ENCODE measurements around the gene BAHCC1.
A peak's percentile ranks its signal among the peaks of the same experiment; 100 is the strongest.

BAHCC1 gene

GRCh38 chr17:81513753-81514488 is 118.7 kb downstream of the BAHCC1 start:
- H3K9me3 ChIP-seq (replicated peaks in 1 of 2; ENCODE audit: control insufficient read depth in 2 of 2, insufficient read depth in 1 of 2, low read depth in 1 of 2, low read length in 2 of 2), result peaks cover 0 to 3% of the 10 kb centered on the region in 2 donors
- H3K14ac ChIP-seq (ENCODE audit: low read length), result peak overlapping the region; percentile 89
- H3K27ac ChIP-seq (replicated peaks; ENCODE audit: low read length), result peak overlapping the region; percentile 58
- peak overlapping the region; percentile 96 for H3K23ac ChIP-seq (ENCODE audit: low read depth, low read length, poor library complexity)
- no peak overlapping the region for H4K8ac ChIP-seq (ENCODE audit: low read depth, low read length)
- H2BK12ac ChIP-seq (ENCODE audit: low read length), result peak overlapping the region; percentile 69
- peak overlapping the region; percentile 89 for H2BK5ac ChIP-seq (ENCODE audit: low read length)
- peak overlapping the region; percentile 72 for H3K4ac ChIP-seq (ENCODE audit: low read length)
- peak; percentile 68 for DNase-seq (ENCODE audit: low spot score)
- H4K91ac ChIP-seq (ENCODE audit: low read depth, low read length, poor library complexity), result peak overlapping the region; percentile 50
- H3K4me3 ChIP-seq (ENCODE audit: low read length in 2 of 2), result peak overlapping the region; percentile 90 to 95
- H3K4me1 ChIP-seq (ENCODE audit: control insufficient read depth in 2 of 2, insufficient read depth in 1 of 2, low read depth in 1 of 2, low read length in 2 of 2), result peaks cover 19 to 33% of the 10 kb centered on the region in 2 donors
- H3K4me2 ChIP-seq (ENCODE audit: insufficient read depth, low read length, poor library complexity, severe bottlenecking), result peak overlapping the region; percentile 99
- H3K36me3 ChIP-seq (replicated peaks in 1 of 2; ENCODE audit: control insufficient read depth in 2 of 2, insufficient read depth in 2 of 2, low read length in 2 of 2), result peaks cover 26 to 34% of the 10 kb centered on the region in 2 donors
- peak overlapping the region; percentile 75 for H2AFZ ChIP-seq (ENCODE audit: low read length)
- peaks cover 0 to 17% (median 5%) of the 10 kb centered on the region in 3 experiments for H3K27me3 ChIP-seq (ENCODE audit: control insufficient read depth in 3 of 3, insufficient read depth in 3 of 3, low read depth in 1 of 3, low read length in 3 of 3)
- peaks cover 21% of the 10 kb centered on the region for H3K79me1 ChIP-seq (ENCODE audit: low read depth, low read length)
- H2BK120ac ChIP-seq (ENCODE audit: low read depth, low read length), result peak overlapping the region; percentile 87
- whole genome bisulfite sequencing, 2 donors (ENCODE audit: extremely low coverage in 2 of 2, insufficient read length in 2 of 2, insufficient replicate concordance in 1 of 2), result no CpG with 5 or more reads among the region's 64 CpGs
- peak overlapping the region; percentile 77 for H3K9ac ChIP-seq (ENCODE audit: low read depth, low read length, poor library complexity)
- peak overlapping the region; percentile 99 for H2BK15ac ChIP-seq (ENCODE audit: low read length)
- peak overlapping the region; percentile 99 for H2AK5ac ChIP-seq (ENCODE audit: low read depth, low read length)
- peak overlapping the region; percentile 99 for H3K18ac ChIP-seq (ENCODE audit: low read length)

GRCh38 chr17:81514489-81514738 is 119.2 kb downstream of the BAHCC1 start:
- Histone ChIP-seq H4K91ac (ENCODE audit: low read depth, low read length, poor library complexity) (no peak overlapping the region), H2AK5ac (ENCODE audit: low read depth, low read length) (peak overlapping the region; percentile 99), H3K27ac (replicated peaks; ENCODE audit: low read length) (peak overlapping the region; percentile 58), H3K4ac (ENCODE audit: low read length) (no peak overlapping the region), H3K4me3 (ENCODE audit: low read length in 2 of 2) (peak overlapping the region; percentile 90 to 95), H3K23ac (ENCODE audit: low read depth, low read length, poor library complexity) (peak overlapping the region; percentile 96), H3K79me1 (ENCODE audit: low read depth, low read length) (peaks cover 23% of the 10 kb centered on the region), H3K9me3 (replicated peaks in 1 of 2; ENCODE audit: control insufficient read depth in 2 of 2, insufficient read depth in 1 of 2, low read depth in 1 of 2, low read length in 2 of 2) (no peaks in the 10 kb centered on the region), H3K4me1 (ENCODE audit: control insufficient read depth in 2 of 2, insufficient read depth in 1 of 2, low read depth in 1 of 2, low read length in 2 of 2) (peaks cover 23 to 30% of the 10 kb centered on the region in 2 donors), H2AFZ (ENCODE audit: low read length) (peak overlapping the region; percentile 75), H3K9ac (ENCODE audit: low read depth, low read length, poor library complexity) (peak overlapping the region; percentile 77), H2BK15ac (ENCODE audit: low read length) (peak overlapping the region; percentile 99), H3K36me3 (replicated peaks in 1 of 2; ENCODE audit: control insufficient read depth in 2 of 2, insufficient read depth in 2 of 2, low read length in 2 of 2) (peaks cover 22 to 29% of the 10 kb centered on the region in 2 donors), H3K14ac (ENCODE audit: low read length) (peak overlapping the region; percentile 89), H2BK120ac (ENCODE audit: low read depth, low read length) (peak overlapping the region; percentile 87), H2BK5ac (ENCODE audit: low read length) (no peak overlapping the region), H3K18ac (ENCODE audit: low read length) (peak overlapping the region; percentile 99), H3K4me2 (ENCODE audit: insufficient read depth, low read length, poor library complexity, severe bottlenecking) (peak overlapping the region; percentile 99), H4K8ac (ENCODE audit: low read depth, low read length) (no peak overlapping the region), H3K27me3 (ENCODE audit: control insufficient read depth in 3 of 3, insufficient read depth in 3 of 3, low read depth in 1 of 3, low read length in 3 of 3) (peaks cover 0 to 22% (median 9%) of the 10 kb centered on the region in 3 experiments), H2BK12ac (ENCODE audit: low read length) (peak overlapping the region; percentile 69)
- no CpG with 5 or more reads among the region's 34 CpGs for WGBS, 2 donors (ENCODE audit: extremely low coverage in 2 of 2, insufficient read length in 2 of 2, insufficient replicate concordance in 1 of 2)
- no peak for DNase-seq (ENCODE audit: low spot score)

GRCh38 chr17:81514739-81515529 is 119.7 kb downstream of the BAHCC1 start:
- Histone ChIP-seq H2BK15ac (ENCODE audit: low read length) (peak overlapping the region; percentile 21), H4K91ac (ENCODE audit: low read depth, low read length, poor library complexity) (no peak overlapping the region), H3K27me3 (ENCODE audit: control insufficient read depth in 3 of 3, insufficient read depth in 3 of 3, low read depth in 1 of 3, low read length in 3 of 3) (peaks cover 0 to 28% (median 14%) of the 10 kb centered on the region in 3 experiments), H3K4me3 (ENCODE audit: low read length in 2 of 2) (peak overlapping the region; percentile 90 to 95), H3K4me2 (ENCODE audit: insufficient read depth, low read length, poor library complexity, severe bottlenecking) (peak overlapping the region; percentile 99), H2BK5ac (ENCODE audit: low read length) (peak overlapping the region; percentile 60), H4K8ac (ENCODE audit: low read depth, low read length) (no peak overlapping the region), H3K18ac (ENCODE audit: low read length) (peak overlapping the region; percentile 99), H2AFZ (ENCODE audit: low read length) (peak overlapping the region; percentile 75), H3K14ac (ENCODE audit: low read length) (no peak overlapping the region), H2AK5ac (ENCODE audit: low read depth, low read length) (peak overlapping the region; percentile 19), H3K9ac (ENCODE audit: low read depth, low read length, poor library complexity) (peak overlapping the region; percentile 95), H3K27ac (replicated peaks; ENCODE audit: low read length) (peak overlapping the region; percentile 65), H2BK120ac (ENCODE audit: low read depth, low read length) (peak overlapping the region; percentile 76), H3K4ac (ENCODE audit: low read length) (no peak overlapping the region), H3K23ac (ENCODE audit: low read depth, low read length, poor library complexity) (peak overlapping the region; percentile 55), H2BK12ac (ENCODE audit: low read length) (peak overlapping the region; percentile 31), H3K4me1 (ENCODE audit: control insufficient read depth in 2 of 2, insufficient read depth in 1 of 2, low read depth in 1 of 2, low read length in 2 of 2) (peaks cover 26 to 29% of the 10 kb centered on the region in 2 donors), H3K79me1 (ENCODE audit: low read depth, low read length) (peaks cover 23% of the 10 kb centered on the region), H3K36me3 (replicated peaks in 1 of 2; ENCODE audit: control insufficient read depth in 2 of 2, insufficient read depth in 2 of 2, low read length in 2 of 2) (peaks cover 20 to 23% of the 10 kb centered on the region in 2 donors), H3K9me3 (replicated peaks in 1 of 2; ENCODE audit: control insufficient read depth in 2 of 2, insufficient read depth in 1 of 2, low read depth in 1 of 2, low read length in 2 of 2) (no peaks in the 10 kb centered on the region)
- no CpG with 5 or more reads among the region's 82 CpGs for WGBS, 2 donors (ENCODE audit: extremely low coverage in 2 of 2, insufficient read length in 2 of 2, insufficient replicate concordance in 1 of 2)
- peak; percentile 62 for DNase-seq (ENCODE audit: low spot score)

All from neuronal stem cell (in vitro differentiated cells).